Globus pallidus (tissue), 1 donor: ENCODE measurements around the gene ZNF582.
"Not testable (repeated sequence)": the region's sequence is repeated elsewhere in the genome, so short reads cannot be mapped to it uniquely, and the experiment has no call there.

Source experiments
- DNase-seq: peaks from one replicate; pipeline ENCODE4 v3.0.0-alpha.2; 2015; ENCODE audit warnings: low spot score

Gene ZNF582

DNA sequence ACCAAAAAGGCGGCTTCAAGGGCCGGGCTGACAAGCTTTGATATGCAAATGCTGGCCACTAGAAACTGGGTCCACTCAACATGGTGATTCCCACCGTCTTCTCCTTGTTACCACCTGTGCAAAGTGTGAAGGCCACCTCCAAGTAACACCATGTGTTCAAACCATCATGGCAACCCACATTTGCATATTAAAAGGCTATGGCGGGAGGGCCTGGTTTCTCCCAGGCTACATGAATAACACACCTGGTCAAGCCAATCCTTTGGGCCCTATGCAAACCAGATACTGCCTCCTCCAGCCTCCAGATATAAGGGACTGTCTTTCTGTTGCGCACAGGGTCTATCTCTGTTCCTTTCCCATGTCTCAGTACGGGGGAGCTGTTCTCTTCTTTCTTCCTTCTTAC lies 42.1 kb downstream of the ZNF582 start:
- no peak for DNase-seq

DNA sequence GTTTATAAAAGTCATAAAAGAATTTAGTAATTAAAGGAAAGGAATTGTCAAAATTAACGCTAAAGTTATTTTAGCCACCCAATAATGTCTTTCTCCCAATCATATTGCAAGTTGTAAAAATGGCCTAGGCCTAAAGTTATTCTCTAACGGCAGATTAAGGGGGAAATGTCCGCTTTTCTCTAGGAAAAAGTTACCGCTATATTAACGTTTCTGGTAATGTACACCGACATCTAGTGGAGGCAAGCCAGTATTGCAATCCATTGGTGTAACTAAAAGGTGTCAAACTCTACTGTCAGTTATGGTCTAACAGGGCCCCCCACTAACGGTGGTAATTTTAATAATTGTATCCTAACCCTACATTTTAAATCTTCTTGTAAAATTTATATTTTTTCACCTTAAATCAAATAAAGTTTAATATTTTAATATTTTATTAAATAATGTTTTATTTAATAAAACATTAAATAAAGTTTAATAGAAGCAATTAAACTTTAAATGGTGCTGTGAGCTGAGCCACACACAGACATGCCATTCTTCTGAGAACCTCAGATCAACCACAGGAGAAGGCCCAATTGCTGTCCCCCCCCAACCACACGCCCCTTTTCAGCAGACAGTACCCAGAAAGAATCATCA lies 42.8 kb downstream of the ZNF582 start:
- DNase-seq = no peak

DNA sequence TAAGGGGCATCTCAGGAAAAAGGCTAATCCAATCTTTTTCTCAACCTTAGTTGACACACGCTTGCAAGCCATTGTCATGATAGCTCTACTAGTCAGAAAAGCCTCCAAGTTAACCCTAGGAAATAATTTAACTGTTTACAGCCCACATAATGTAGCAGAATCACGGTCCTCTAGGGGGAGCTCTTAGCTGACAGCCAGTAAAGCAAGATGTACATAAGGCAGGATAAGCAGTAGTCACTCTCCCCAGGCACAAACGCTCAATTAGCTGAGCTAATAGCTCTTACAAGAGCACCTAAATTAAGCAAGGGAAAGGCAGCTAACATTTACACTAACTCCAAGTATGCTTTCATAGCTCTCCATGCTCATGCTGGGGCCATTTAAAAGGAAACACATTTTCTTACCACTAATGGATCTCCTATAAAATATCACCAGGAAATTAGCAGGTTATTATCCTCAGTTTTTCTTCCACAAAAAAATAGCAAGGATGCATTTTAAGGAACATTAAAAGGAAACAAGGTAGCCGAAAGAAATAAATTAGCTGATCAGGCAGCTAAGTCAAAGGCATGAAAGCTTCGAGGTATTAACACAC lies 45.0 kb downstream of the ZNF582 start:
- no peak for DNase-seq

DNA sequence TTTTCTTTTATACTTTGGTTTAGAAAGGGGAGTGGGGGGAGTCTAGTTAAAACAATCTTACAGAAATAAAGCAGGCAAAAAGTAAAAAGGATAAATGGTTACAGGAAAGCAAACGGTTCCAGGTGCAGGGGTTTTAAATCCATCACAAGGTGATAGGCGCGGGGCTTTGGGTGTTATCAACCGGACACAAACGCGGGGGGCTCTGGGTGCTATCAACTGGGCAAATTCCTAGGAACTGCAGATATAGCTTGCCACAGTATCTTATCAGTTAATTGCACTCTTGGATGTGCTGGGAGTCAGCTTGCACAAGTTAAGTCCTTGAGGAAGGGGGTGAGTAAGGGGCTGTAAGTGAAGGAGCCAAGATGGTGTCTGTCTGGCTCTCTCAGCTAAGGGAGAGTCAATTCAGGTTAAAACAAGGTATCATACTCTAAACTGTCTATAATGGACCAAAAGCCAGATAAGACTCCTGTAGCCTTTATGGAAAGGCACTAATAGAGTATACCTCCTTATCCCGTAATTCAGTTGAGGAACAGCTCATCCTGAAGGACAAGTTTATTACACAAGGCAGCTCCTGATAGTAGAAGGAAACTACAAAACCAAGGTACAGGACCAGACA lies 46.1 kb downstream of the ZNF582 start:
- no peak for DNase-seq

DNA sequence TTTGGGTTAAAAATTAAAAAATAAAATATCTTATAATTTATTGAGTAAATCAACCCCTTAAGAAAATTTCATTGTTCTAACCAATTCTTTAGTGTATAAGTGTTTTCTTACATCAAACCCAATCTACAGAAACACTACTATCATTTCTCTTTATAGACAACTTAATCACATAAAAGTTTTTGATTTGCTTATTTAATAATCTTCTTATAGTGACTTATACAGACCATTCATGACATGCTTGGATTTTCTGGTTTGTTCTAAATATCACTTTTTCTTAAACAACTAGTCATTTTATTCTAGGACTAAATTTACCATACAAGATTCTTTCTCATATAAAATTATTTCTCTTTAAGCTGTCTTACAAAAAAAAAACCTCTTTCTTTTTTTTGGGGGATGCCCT lies 51.4 kb downstream of the ZNF582 start:
- no peak for DNase-seq

DNA sequence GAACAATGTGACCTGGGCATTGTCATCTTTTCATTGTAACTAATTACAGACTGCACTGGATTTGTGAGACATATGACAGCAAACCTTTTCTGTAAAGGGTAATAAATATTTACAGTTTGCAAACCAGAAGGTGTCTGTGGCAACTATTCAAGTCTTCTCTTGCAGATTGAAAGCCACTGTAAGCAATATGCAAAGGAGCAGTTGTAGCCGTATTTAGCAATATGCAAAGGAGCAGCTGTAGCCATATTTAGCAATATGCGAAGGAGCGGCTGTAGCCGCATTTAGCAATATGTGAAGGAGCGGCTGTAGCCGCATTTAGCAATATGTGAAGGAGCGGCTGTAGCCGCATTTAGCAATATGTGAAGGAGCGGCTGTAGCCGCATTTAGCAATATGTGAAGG lies 54.3 kb downstream of the ZNF582 start:
- DNase-seq = not testable (repeated sequence)

DNA sequence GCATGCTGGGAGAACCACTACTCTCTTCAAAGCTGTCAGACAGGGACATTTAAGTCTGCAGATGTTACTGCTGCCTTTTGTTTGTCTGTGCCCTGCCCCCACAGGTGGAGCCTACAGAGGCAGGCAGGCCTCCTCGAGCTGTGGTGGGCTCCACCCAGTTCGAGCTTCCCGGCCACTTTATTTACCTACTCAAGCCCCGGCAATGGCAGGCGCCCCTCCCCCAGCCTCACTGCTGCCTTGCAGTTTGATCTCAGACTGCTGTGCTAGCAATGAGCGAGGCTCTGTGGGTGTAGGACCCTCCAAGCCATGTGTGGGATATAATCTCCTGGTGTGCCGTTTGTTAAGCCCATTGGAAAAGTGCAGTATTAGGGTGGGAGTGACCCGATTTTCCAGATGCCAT lies 56.3 kb downstream of the ZNF582 start:
- DNase-seq = not testable (repeated sequence)

DNA sequence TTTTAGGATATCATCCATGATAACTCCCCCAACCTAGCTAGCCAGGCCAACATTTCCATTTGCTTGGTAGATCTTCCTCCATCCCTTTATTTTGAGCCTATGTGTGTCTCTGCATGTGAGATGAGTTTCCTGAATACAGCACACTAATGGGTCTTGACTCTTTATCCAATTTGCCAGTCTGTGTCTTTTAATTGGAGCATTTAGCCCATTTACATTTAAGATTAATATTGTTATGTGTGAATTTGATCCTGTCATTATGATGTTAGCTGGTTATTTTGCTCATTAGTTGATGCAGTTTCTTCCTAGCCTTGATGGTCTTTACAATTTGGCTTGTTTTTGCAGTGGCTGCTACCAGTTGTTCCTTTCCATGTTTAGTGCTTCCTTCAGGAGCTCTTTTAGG lies 58.0 kb downstream of the ZNF582 start:
- DNase-seq = not testable (repeated sequence)

DNA sequence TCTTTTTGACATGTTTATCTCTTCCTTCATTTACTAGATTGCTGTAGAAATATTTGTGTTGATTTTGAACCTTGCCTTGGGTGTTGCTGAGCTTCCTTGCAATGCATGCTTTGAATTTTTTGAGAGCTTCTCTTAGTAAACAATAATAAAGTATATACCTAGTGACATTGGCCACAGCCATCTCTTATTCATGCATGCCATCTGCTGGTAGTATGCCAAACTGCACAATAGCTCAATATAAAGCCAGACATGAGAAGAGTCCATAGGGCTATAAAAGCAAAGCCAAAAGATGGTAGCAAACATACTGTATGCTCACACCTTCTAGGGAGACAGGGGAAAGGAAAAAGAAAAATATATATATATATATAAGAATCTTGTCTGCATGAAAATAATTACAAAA lies 59.8 kb downstream of the ZNF582 start:
- no peak for DNase-seq
